Measurements from ENCODE around the gene TRIM25.

DNA sequence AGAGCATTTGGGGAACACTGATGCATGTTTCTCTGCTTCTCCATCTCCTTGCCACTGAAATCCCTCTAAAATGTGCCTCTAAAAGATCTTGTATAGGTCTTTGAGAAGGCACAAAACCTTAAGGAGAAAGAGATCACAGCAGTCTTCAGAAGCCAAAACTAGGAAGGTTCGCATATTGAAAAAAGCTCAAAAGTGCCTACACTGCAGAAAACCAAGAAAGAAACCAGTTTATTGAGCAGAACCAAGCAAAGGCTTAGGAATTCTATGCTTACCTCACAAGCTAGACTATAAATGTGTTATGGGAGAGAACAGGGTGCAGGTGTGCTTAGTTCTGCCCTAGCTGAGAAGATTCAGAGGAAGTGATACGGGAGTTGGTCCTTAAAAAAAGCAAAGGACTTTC lies 63.3 kb downstream of the TRIM25 start:
- no peak for TF ChIP-seq EZH2 (IDR thresholded peaks at IDR 0.05; ENCODE audit: borderline replicate concordance, low read depth, low read length, severe bottlenecking)
- TF ChIP-seq, protein P1, sequence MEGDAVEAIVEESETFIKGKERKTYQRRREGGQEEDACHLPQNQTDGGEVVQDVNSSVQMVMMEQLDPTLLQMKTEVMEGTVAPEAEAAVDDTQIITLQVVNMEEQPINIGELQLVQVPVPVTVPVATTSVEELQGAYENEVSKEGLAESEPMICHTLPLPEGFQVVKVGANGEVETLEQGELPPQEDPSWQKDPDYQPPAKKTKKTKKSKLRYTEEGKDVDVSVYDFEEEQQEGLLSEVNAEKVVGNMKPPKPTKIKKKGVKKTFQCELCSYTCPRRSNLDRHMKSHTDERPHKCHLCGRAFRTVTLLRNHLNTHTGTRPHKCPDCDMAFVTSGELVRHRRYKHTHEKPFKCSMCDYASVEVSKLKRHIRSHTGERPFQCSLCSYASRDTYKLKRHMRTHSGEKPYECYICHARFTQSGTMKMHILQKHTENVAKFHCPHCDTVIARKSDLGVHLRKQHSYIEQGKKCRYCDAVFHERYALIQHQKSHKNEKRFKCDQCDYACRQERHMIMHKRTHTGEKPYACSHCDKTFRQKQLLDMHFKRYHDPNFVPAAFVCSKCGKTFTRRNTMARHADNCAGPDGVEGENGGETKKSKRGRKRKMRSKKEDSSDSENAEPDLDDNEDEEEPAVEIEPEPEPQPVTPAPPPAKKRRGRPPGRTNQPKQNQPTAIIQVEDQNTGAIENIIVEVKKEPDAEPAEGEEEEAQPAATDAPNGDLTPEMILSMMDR (IDR thresholded peaks at IDR 0.05; ENCODE audit: borderline replicate concordance, extremely low read depth, low read length, poor library complexity, severe bottlenecking), result no peak

Measured in DND-41 (cell line).